Activated CD8-positive, alpha-beta memory T cell treated with anti-CD3 and anti-CD28 coated beads, Interleukin-2, amount 50 U/mL, for 1 hour (primary cell): ENCODE data around the gene PRICKLE4.
"Not testable (repeated sequence)": the region's sequence is repeated elsewhere in the genome, so short reads cannot be mapped to it uniquely, and the experiment has no call there.

ENCODE experiments used
- DNase-seq: peaks from one replicate; pipeline ENCODE4 v3.0.0-alpha.2; 2020; ENCODE audit errors: extremely low read depth

PRICKLE4 gene

DNA sequence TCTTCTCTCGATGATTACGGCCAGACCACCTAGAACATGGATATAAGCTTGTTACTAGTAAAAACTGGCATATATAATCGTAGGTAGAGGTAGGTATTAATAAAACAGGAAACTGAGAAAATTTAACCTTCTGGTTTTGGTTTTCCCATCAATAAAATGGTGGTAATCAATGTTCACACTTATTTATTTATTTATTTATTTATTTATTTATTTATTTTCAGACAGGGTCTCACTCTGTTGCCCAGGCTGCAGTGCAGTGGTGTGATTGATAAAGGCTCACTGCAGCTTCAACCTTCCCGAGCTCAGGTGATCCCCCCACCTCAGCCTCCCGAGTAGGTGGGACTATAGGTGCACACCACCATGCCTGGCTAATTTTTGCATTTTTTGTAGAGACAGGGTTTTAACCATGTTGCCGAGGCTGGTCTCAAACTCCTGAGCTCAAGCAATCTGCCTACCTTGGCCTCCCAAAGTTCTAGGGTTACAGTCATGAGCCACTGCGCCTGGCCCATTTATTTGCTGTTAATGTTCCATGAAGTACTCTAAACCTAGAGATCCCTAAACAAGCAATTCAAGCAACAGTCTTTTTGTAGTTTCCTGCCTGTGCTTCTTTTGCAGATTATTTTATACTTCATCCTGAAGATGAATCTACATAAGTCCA is 18.4 kb downstream of the PRICKLE4 start:
- no peak for DNase-seq

DNA sequence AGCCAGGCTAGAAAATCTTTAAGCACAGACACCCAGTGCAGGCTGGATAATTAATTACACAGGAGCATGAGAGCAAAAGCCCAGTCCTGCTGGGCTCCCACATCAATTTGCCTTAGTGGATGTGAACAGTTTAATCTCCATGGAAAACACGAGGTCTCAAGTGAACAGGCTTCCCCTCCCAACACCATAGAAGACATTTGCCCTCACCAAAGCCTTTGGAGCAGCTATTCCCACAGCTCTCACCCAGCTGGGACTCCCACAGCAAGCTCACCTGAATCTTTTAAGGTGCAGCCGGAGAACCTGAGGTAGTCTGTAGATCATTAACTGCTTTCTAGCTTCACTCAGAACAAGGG is 19.0 kb downstream of the PRICKLE4 start:
- no peak for DNase-seq

DNA sequence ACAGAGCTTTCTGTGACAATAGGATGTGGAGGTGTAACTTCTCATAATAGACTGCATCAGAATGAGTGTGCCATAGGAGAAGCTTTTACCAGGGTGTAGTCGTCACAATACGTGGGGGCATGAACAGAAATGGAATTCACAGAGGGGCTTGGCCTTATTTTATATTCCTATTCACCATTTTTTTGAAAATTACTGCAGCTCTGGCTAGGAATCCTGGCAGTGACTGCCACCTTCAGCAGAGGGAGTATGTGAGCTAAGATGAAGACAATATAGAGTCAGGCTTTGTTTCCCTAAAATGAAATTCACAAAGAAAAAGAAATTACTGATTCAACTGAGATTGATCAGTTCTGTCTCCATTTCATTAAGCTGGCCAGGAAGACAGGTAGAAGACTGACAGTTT is 20.8 kb downstream of the PRICKLE4 start:
- DNase-seq, result no peak

DNA sequence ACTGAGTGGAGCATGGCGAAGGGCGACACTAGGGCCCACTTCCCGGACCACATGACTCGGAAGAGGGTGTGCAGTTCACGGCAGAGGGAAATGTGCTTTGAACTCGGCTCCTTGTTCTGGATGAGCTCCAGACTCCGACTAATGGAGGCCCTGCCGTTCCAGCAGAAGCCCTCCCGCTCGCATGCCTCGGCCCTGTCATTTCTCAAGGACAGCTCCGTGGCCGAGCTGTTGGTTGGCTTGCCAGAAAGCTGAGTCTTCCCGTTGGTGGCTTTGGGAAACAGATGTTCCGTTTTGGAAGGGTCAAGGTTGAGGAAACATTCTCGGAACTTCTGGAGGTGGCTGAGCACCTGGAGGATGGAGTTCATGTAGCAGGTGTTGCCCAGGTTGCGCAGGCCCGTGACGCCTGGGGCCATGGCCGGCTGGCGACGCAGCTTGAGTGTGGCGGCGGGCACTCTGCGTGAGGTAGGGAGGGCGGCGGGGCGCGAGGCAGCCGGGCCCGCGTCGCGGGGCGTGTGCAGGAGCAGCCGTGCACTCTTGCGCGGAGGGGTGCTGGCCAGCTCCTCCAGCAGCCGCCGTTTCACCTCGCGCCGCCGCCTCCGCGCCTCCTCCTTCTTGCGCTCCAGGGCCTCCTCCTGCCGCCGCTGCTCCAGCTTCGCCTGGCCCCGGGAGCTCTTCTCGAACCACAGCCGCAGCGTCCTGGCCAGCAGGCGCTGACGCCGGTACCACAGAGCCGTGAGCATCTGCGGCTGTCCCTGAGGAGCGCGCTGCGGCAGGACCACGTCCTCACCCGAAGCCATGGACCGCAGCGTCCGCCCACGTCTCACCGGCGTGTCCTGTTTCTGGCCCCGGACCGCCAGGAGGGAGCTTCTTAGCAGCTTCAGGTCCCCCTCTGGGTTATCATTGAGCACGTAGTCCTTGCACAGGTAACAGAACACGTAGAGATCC is 25.5 kb downstream of the PRICKLE4 start:
- no peak for DNase-seq

DNA sequence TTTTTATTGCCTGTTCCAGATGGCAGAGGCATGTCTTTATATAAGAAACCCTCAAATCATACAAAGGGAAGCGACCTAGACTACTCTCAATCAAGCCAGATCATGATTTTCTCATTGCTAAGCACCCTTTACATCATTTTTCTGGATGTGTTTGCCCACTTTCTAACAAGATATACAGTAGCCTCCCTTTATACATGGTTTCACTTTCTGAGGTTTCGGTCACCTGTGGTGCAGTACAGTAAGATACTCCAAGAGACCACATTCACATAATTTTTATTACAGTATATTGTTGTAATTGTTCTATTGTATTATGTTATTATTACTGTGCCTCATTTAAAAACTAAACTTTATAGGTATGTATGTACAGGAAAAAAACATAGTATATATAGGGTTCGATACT is 30.5 kb downstream of the PRICKLE4 start:
- no peak for DNase-seq

DNA sequence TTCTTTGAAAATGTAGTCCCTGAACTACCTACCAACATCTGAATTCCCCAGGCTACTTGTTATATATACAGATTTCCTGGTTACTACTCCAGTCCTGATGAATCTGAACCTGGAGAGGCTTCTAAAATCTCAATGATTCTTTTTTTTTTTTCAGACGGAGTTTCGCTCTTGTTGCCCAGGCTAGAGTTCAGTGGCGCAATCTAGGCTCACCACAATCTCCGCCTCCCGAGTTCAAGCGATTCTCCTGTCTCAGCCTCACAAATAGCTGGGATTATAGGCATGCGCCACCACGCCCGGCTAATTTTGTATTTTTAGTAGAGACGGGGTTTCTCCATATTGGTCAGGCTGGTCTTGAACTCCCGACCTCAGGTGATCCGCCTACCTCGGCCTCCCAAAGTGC is 31.4 kb downstream of the PRICKLE4 start:
- DNase-seq, result not testable (repeated sequence)

DNA sequence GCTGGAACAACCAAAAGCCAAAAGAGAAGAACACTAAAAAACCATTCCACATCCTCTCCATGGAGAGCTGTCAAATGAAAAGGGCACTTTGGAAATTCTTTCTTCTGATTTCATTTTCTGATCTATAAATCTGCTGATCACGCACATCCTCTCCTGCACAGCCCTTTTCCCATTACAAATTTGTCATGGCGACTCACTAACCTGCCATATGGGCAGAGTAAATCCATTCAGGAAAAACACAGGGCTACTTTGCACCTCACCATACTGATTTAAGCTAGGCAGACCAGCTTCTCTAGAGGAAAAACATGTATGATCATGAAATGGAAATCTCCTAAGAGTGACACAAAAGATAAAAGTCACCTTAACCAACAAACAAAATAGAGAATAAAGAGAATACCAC is 32.9 kb downstream of the PRICKLE4 start:
- DNase-seq, result no peak

DNA sequence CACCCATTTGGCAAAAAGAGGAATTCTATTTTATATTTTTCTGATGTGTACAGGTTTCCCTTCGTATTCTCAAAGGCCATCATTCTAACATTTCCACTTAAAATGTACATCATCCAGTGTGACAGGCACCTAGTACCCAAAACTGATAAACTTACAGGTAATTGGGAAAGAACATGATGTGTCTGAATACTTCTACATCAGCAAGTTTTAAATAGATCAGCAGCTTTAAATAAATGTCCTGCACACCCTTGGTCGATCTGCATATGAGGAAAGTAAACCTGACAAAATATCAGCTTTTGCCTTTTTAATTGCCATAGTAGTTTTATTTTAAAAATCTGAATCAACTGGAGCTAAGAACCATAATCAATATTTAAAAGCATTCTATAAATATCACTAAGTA is 33.4 kb downstream of the PRICKLE4 start:
- DNase-seq, result no peak

DNA sequence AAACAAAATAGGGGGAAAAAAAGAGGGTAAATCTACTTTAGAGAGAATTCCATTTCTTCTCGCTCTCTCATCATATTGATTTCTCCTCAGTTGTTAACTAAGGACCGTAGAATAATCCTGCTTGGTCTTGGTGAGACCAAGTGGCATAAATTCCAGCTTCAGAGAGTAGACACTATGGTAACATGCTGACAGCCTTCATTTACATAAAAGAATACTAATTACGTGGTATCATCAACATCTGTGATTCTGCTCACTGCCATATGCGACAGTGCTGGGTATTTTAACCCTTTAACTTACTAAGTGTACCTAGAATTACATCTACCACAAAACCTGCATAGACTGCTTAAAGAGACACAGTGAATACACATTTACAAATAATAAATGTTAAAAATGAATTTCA is 34.0 kb downstream of the PRICKLE4 start:
- DNase-seq, result no peak

DNA sequence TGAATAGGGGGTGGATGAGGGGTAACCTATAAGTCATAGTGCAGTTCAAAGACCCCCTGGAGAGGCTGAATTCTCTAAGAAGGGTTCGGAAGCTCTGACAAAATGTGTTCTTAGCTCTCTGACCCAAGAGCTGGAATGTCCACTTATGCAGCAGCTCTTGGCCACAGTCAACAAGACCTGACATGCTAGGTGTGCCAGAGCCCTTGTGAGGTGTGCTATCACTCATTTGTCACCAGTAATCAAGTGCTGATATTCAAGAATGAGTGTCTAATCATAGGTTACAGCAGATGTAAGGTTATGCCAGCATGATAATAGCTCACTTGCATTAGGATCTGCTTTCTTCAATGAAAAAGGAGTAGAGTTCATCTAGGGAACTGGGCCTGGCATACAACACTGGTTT is 35.0 kb downstream of the PRICKLE4 start:
- DNase-seq, result no peak

DNA sequence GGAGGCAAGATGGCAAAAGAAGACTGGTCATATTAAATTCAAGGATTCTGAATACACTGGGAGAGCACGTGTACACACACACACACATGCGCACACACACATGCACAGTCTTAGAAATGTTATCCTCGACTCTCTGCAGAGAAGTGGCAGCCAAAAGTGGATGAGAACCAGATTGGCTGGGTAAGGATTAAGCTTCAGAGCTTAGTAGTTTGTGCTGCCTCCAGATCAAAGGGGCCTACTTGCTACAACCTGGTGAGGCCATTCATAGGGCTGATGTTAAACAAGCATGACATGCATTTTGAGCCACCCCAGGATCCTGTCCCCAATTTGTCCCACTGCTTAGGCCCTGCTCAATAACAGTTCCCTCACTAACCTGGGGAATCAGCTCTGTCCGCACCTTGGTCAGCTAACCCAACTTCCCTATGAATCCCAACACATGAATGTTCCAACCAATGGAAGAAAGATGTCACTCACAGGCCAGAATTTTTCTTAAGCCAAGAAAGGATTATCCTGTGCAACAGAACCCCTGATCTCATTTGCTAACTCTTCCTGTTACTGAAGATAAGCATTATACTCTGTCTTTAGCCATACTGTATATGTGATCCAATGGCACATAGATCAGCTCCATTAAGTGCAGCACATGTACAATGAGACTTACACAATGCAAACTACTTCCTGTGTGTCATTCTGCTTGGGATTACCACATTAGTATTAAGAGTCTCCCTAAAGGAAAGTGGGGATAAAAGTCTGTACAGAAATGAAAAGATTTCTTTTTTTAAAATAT is 37.9 kb downstream of the PRICKLE4 start:
- no peak for DNase-seq

DNA sequence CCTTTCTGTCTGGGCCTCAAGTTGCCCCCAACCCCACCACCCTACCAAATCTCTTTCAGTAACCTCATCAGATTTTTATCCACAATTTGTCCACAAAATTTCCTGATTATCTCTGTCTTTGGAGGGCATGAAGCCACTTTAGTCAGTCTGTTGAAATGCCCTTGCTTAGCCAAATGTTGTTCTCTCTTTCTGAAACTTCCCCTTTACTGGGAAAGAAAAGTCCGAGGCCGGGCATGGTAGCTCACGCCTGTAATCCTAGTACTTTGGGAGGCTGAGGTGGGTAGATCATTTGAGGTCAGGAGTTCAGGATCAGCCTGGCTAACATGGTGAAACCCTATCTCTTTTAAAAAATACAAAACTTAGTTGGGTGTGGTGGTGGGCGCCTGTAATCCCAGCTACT is 40.7 kb downstream of the PRICKLE4 start:
- no peak for DNase-seq

DNA sequence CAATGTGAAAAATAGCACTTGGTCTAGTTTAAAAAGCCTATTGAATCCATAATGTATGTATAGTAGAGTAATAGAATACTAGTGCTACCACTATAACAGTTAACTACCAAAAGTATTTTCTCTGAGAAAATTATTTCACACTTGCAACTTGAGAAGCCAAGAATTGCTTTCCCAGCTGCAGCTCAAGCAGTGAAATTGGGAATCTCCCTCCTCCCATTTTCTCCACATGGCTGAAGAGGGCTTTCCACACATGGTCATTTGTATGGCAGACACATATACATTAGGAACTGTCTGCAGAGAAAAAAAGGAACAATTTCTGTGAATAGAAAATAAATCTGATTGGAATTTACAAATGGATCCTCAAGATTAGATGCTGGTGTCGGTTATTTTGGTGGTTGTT is 41.4 kb downstream of the PRICKLE4 start:
- DNase-seq, result no peak

DNA sequence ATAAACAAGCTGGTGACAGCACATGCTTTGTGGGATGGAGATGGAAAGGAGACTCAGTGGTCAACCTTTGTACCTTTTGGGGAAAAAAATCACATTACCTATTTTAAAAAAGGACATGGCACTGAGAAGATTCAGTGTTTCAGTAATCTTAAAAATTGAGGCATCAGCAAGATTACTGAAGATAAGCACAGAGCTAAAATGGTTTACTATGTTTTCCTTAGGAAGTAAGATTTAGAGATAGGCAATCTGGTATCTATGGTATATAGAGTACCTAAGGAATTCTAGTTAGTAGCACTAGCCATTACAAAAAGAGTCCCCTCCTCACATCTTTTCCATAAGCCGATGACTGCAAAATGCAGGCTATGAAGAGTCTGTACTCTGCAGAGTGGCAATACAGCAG is 42.6 kb downstream of the PRICKLE4 start:
- DNase-seq, result no peak

DNA sequence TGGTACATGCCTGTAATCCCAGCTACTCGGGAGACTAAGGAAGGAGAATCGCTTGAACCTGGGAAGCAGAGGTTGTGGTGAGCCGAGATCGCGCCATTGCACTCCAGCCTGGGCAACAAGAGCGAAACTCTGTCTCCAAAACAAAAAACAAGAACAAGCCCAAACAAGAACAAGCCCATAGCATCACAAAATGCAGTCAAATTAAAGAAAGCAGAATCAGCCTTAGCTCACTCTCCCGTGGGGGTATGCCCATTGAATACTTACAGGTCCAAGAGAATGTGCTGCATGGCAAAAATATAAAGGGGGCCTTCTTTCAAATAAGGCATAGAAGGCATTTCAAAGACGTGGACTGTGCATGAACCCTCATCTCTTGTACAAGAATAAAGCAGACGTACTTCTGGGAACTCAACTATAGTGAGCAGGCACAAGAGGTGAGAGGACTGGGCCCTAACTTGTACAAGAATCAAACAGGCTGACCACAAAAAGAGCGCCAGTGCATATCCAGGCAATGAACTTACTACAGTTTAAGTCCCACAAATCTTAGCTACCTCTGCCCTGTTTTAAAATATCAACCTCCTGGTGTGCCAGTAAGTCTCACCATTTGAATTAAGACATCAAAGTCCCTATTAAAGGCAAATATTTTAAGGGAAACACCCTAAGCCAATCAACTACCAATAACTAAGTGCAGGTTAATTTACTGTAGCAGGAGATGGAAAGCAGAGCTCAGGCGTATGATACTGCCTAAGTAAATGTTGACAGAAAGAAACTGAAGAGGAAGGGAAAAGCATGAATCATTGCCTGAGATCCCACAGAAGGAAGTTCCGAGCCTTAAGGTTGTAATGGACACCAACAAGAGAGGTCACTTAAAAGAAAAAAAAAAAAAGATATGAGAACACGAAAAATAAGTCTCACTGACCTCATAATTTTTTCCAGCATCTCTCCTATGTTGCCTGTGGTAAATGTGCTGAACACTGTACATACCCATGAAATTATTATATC is 44.3 kb downstream of the PRICKLE4 start:
- DNase-seq, result no peak

DNA sequence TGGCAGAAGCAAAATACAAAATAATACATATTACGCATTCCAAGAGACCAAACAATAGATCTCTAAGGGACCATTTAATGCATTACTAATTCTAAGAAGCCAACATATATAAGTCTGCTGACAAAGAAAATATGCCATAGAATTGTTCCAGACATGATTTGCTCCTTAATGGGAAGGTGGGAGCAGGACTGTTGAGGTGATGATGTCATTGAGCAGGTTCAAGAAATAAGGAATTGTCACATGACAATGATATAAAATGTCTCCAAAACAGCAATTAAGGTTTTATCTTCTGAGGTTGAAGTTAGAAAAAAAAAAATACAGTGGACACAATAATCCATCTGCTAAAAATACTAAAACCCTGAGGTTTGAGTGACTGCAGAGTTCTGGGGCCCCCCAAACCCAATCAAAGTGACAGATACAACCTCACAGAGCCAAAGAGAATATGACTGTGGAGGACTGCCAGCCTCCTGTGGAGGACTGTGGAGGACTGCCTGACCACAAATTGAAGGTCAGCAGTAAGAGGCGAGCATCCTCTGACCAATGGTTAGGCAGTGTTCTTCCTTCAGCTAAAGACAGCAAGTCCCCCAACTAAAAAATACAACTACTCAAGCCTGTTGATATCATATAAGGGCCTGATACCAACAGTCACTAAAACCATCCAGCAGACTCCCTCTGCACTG is 45.9 kb downstream of the PRICKLE4 start:
- DNase-seq, result no peak

DNA sequence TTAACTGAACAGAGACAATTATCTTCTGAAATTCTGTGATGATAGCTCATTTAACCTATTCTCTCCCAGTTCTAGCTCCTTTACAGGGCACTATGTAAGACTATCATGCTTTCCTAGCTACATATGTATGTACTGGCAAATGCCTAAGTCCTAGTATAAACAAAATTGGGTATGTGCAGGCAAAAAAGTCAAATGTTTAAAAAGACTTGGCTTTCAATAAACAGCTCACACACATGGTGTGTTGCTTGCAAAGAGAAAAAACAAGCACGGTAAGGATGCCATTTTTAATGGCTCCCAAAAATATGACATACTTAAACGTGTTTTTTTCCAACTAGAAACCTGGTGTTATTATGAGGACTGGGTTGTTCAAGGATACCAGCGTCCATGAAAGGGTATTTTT is 51.7 kb downstream of the PRICKLE4 start:
- no peak for DNase-seq

DNA sequence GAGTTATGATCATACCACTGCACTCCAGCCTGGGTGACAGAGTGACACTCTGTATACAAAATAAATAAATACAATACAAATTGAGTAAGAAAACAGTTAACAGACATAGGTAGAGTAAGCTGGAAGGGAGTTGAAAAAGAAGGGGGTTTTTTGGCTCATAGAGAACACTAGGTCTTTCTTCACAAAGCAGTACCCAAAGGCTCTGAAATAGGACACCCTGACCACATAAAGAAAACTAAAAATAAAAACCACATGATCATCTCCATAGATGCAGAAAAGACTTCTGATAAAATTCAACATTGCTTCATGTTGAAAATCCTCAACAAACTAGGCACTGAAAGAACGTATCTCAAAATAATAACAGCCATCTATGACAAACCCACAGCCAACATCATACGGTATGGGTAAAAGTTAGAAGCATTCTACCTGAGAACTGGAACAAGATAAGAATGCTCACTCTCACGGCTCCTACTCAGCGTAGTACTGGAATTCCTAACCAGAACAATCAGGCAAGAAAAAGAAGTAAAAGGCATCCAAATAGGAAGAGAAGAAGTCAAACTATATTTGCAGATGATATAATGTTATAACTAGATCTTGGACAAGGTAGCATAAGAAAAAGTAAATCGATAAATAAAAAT is 55.6 kb downstream of the PRICKLE4 start:
- no peak for DNase-seq

DNA sequence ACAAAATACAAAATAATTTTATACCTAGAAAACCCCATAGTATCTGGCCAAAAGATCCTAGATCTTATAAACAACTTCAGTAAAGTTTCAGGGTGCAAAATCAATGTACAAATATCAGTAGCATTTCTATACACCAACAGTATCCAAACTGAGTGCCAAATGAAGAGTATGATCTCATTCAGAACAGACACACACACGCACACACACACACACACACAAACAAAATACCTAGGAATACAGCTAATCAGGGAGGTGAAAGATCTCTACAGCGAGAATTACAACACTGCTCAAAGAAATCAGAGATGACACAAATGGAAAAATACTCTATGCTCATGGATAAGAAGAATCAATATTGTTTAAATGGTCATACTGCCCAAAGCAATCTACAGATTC is 56.1 kb downstream of the PRICKLE4 start:
- DNase-seq, result no peak
